Measurements from ENCODE around the gene NUP210.

The NUP210 gene

DNA sequence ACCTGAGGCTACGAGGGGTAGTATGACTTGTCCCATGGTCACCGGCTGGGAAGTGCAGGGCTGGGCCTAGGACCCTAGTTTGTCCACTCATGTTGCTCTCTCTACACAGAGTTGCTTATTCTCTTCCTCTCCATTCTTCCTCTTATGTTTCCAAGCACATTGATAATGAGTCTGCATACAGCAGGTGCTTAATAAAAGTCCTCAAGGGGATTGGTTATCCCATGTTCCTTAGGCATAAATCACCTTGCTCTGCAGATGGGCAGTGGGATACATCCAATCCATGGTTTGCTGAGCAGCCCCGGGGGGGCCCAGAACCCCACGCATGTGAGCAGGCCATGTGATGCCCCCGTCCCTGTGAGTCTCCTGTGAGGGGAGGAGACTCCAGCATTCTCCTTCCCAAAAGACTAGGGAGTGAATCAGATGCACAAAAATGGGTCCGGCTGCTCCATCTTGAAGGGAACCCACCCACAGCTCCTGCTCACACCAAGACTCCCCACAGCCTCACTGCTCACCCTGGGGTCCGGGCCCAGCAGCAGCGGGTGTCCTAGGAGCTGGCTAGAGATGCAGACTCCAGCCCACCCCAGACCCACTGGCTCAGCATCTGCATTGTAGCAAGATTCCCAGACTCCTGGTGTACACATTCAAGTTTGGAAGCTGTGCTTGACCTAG is 139.9 kb downstream of the NUP210 start:
- in situ Hi-C loops (cut with MboI; ENCODE audit: low sequenced_read_pairs): no loop called here

DNA sequence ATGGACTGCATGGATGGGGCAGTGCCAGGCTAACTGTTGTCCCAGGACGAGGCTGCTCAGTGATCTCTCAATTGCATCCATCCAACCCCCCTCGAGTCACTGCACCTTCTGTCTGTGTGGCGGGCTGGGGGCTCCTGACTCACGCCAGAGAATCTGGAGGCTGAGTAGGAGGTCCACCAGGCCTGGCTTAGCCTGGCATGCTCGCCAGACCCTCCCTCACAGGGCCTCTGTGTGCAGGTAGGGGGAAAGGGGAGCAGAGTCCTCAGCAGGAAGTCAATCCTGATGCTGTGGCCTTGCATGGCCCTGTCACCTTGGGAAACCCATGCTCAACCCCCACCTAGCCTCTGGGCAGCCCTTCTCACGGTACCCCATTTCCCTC is 140.6 kb downstream of the NUP210 start:
- in situ Hi-C loops (cut with MboI; ENCODE audit: low sequenced_read_pairs): no loop called here

DNA sequence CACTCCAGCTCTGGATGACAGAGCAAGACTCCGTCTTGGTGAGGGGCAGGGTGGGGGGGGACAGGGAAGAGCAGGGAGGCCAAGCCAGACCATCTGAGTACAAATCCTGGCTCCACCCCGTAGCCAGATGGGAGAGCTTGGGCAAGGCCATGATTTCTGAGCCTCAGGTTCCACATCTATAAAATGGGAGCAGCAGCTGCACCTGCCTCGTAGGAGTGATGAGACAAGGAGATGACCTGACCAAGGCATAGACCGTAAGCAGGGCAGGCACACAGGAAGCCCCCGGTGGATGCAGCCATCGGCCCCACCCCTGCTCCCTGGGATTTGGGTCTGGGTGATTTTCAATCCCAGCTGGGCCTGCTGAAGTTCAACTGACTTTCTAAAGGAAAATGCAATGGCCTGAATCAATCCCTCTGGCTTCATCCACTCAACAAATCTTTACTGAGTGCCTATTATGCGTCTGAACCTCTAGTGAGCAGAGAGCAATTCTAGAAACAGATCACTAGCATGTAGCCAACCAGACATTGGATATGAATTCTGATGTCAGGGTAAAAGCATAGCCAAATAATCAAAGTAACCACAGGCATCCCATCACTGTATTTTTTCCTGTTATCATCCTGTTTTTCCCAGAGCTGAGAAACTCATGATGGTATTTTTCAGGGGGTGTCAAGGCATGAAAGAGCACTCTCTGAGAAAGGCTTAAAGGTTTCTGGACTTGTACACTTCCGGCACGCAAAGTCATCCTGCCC is 141.2 kb downstream of the NUP210 start:
- in situ Hi-C loops (cut with MboI; ENCODE audit: low sequenced_read_pairs): no loop called here

DNA sequence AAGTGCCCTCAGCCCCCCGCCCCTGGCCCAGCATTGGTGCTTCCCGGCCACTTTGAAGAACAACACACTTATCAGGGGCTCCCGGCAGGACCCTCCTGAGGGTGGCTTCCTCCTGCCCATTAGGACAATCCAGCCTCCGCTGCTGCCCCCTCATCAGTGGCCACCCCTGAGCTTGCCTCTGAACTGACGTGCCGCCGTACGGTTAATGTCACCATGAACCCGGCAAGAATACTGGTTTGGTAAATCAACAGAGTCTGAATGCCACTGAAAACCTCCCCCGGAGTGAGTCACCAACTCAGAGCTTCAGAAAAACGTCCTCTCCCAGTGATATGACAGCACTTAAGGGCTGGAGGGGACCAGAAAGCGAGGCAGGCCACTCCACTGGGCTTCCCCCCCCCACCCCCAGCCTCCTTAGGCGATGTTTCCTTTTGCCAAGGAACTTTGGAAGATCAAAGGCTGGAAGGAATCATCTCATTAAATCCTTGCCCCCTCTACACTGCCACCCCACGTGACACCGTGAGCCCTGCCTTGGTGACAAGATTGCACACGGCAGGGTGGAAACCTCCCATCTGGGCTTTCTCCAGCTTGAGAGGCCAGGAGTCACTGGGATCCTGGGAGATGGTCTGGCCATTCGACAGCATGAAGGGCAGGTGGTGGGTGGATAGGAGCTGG is 142.1 kb downstream of the NUP210 start:
- in situ Hi-C loops (cut with MboI; ENCODE audit: low sequenced_read_pairs): no loop called here

DNA sequence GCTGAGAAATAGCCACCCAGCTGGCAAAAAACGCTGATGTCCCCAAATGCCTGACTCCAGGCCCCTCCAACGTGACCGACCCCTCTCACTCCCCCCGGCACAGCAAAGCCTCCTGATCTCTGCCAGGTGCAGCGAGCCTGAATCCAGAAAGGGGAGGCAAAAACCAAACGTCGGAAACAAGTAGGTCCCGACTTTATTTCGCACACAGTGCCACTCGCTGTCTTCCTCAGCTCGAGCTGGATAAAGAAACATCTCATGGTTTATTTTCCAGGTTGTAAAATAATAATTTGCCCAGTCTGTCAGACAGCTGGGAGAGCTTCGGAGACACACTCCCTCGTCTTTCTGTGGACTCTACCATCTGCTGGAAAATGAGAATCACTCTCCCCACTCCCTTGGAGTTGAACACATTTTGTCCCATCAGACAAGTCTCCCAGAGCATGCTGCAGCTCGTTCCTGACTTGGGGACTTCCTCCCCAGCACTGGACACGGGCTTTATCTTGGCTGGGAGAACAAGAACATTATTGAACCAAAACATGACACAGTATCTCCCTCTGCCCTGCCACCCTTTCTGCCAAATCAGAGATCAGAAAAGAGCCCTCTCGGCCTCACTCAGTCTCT is 142.8 kb downstream of the NUP210 start:
- in situ Hi-C loops (cut with MboI; ENCODE audit: low sequenced_read_pairs): no loop called here

DNA sequence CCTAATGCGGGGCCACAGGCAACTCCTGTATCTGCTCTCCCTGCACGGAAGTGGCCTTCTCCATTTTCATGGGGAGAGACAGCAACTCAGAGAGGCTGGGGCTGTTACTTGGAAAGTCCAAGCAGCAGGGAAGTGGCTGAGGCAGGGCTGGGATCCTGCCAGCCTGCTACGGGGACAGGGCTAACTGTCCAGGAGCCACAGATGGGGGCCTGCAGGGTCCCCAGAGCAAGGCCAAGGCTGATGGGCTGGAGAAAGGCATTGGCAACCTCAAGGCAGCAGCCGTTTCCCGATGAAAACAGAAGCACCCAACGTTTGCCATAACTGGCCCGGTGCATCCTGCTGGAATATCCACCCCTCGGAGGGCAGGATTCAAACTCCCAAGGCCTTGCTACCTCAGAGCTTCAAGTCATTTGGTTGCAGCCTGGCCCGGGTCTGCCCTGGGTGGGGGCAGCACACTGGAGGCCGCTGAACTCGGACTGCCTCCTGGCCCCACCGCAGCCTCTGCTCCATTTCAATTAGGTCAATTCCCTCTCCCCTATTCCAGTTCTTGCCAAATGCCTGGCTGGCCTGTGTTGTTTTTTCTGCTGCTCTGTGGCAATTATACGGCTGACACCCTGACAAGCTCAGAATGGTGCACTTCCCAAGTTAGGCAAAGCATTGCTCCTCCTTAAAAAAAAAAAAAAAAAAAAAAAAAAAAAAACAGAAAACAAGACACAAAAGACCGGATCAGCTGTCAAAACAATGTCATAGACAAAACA is 143.5 kb downstream of the NUP210 start:
- in situ Hi-C loops (cut with MboI; ENCODE audit: low sequenced_read_pairs): no loop called here

DNA sequence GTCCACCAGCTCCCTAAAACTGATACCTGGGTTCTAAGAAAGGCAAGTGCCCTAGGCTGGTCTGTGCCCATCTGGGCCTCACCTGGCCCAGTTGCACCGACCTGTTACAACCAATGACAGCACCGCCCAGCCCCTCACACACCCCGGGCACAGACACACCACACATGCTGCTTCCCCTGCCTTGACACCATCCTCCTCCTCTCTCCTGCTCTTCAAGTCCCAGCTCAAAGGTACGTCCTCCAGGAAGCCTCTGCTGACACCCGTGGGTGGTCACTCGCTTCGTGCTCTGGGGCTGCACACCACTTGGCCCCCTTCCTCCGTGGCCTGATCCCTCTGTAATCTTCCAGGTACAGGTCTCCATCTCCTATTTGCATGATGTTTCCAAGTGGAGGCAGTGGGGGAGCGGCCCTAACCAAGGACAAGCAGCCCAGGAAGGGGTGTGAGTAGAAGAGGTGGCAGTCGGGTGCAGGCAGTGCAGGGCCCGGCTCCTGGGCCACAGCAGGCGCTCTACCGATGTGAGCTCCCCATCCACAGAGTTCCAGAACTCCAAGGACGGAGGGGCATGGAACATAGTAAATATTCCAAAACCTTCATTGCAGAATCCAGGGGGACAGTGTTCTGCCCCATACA is 144.6 kb downstream of the NUP210 start:
- in situ Hi-C loops (cut with MboI; ENCODE audit: low sequenced_read_pairs): no loop called here

DNA sequence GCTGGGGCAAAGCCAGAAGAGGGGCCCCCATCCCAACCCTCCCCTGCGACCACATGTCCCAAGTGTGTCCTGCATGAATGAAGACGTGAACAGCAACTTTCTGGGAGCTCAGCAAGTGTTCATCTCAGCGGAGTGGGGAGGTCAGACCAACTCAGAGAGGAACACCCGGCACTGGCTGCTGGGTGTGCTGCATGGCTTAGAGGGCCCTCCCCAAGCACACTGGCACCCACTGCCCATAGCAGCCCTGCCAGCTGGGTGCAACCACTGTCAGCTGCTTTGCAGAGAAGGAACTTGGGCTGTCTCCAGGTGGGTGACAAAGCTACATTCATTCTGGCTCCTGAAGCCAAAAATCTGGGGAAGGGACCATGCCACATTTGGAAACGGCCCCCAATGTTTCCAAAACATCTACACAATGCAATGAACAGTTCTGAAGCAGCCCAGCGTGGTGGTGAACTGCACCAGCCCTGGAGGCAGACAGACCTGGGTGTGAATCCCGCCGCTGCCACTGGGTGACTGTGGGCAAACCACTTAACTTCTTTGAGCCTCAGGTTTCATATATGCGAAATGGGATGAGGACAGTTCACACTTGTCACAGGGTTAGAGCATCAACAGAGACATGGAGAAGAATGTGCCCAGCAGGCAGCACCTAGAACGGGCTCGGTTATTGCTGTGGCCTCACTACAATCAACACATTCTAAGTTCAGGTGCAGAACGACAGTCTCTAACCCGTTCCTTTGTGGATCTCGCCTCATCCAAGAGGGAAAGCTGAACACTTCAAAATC is 145.4 kb downstream of the NUP210 start:
- in situ Hi-C loops (cut with MboI; ENCODE audit: low sequenced_read_pairs): no loop called here

DNA sequence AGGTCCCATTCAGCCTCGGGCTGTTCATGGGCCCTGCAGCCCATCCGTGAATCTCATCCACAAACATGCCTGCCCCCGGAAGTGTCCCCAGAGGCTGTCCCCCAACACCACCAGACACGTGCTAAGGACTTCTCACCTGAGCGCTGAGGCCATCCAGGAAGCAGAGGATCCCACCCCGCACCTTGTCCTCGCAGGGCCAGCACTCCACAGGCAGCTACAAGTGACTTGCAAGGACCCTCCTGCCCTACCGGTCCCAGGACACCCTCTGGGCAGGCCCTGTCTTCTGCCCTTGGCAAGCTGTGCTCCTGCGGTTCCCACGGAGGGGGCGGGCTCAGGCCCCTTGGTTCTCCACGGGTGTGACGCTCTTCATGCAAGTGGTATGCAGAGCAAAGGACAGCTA is 146.0 kb downstream of the NUP210 start:
- in situ Hi-C loops (cut with MboI; ENCODE audit: low sequenced_read_pairs): no loop called here

DNA sequence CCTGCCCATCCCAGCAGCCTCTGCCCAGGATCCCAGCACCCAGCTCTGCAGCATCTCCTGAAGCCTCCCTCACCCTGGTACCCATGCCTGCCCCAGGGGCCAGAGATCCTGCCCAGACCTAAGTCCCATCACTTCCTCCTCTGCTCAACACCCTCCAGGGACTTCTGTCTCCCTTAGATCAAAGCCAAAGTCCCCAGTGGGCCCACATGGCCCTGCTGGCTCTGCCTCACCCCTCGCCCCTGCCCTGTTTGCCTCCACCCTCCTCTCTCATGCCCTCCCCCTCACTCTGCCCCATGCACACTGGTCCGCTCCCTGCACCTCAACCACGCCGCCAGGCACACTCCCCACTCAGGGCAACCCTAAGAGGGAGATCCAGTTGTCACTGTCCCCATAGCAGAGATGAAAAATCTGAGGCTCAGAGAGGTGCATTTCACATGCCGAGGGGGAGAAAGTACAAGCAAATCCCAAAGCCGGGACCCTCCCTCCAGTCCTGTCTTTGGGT is 146.5 kb downstream of the NUP210 start:
- in situ Hi-C loops (cut with MboI; ENCODE audit: low sequenced_read_pairs): no loop called here

DNA sequence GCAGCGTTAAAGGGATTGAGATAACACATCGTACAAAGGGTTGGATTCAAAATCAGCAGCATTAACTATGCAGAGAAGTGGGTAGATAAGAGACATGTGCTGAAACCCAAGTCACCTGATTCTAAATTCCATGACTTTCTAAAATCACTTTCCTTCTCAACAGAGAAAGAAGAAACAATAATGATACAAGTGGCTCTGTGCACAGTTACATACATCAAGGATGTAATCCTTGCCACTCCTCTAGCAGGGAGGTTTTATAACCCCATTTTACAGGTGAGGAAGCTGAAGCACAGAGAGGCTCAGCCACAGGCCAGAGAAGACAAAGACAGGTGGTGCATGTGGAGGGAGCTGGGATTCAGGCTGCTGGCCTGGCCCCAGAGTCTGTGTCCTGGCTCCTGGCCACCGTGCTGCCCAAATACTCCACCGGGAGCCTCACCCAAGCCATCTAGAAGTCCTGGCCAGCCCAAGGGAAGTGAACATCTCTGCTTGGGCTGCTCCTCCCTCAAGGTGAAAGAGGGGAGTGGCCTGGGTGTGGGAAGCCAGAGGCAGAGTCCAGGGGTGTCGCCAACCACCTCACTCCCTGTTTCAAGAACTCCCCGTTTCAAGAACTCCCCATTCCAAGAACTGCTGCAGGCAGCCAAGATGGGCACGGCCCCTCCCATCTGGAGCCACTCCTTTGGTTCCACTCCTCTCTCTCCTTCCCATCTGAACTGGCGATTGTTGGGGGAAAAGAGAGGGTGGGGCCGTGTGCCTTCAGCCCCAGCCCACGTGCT is 147.1 kb downstream of the NUP210 start:
- in situ Hi-C loops (cut with MboI; ENCODE audit: low sequenced_read_pairs): no loop called here

DNA sequence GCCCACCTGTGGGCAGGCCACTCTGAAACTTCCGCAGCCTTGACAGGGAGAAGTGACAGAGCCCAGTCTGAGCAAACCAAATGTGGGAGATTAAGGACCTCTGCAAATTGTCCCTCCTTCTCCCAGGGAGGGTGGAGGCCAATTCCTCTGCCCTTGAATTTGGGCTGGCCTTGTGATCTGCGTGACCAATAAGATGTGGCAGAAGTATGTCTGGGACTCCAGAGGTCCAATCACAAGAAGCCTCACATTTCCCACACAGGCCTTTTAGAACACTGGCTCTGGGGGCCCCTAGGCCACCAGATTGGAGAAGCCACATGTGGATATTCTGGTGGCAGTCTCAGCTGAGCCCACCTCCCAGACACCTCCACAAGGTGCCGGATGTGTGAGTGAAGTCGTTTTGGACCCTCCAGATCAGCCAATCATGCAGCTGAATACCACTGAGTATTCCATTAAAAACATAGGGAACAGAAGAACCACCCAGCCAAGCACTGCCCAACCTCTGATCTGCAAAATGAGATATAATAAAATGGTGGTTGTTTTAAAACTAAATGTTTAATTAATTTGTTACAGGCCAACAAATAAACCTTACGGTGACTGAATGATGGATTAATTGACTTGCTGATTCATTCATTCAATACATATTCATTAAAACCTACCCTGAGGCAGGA is 150.3 kb downstream of the NUP210 start:
- in situ Hi-C loops (cut with MboI; ENCODE audit: low sequenced_read_pairs): no loop called here

DNA sequence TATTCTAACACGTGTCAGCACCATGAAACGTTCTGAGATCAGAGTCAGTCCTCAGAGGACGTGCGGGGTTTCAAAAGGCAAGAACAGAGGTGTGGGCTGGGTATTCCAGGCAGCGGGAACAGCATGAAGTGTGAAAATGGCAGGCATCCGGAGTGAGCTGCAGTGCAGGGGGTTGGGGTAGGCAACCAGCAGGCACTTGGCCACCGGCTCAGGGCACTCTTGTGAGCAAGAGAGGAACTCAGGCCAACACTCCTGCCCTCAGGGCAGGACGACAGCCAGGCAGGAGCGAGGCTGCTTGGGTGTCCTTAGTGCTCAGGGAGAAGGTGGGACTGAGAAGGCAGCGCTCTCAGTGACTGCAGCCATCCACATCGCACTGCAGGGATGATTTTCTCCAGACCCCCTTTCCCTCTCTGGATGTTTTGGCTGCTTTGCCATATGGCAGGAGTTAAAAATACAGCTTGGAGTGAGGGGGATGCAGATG is 151.1 kb downstream of the NUP210 start:
- in situ Hi-C loops (cut with MboI; ENCODE audit: low sequenced_read_pairs): no loop called here

DNA sequence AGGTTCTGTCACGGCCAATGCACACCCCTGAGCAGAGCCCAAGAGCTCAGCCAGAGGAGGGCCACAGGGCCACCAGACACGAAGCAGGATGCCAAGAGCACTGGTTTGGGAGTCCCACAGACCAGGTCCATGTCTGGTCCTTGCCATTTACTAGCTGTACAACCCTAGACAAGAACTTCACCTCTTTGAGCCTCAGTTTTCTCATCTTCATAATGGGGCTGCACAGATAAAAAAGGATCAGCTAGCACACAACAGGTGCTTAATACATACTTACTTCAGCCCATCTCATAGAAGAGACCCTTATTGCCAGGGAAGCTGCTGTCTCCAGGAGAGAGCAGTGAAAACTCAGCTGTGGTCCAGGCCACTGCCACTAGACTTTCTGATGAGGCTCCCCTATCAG is 152.0 kb downstream of the NUP210 start:
- in situ Hi-C loops (cut with MboI; ENCODE audit: low sequenced_read_pairs): no loop called here

DNA sequence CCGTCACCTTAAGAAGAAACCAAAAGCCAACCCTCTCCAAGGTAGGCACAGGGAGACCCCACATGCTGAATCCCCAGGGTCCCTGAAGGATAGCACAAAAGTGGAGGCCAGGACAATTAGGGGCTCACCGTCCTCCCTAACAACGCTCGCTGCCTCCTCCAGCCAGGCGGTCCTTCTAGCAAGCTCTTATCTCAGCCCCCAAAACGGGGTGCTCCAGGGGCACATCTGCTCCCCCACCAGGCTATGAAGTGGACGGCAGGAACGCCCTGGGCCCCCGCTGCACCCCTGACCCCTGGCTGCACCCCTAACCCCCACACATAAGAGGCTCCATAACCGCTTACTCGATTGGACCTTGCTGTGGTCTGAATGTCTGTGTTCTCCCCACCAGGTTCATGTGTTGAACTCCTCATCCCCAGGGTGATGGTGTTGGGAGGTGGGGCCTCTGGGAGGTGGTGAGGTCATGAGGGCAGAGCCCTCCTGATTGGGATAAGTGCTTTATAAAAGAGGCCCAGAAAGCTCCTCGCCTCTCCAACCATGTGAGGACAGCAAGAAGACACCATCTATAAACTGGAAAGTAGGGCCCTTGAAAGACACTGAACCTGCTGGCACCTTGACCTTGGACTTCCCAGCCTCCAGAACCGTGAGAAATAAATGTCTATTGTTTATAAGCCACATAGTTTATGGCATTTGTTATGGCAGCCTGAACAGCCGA is 153.3 kb downstream of the NUP210 start:
- in situ Hi-C loops (cut with MboI; ENCODE audit: low sequenced_read_pairs): no loop called here

Measured in HL-60/S4 (cell line).